Central memory CD8-positive, alpha-beta T cell (primary cell): Measurements from ENCODE around the gene AKT3.
"Not testable (repeated sequence)": the region's sequence is repeated elsewhere in the genome, so short reads cannot be mapped to it uniquely, and the experiment has no call there.

Experiments
- ATAC-seq: fragments of 150-1000 bp; cut with Tn5 transposase; replicated peaks from 2 replicates; pipeline ENCODE4 v1.10.0; 2022; ENCODE audit warnings: mild to moderate bottlenecking, moderate FRiP score, moderate number of reproducible peaks; ENCODE audit not compliant: poor library complexity, severe bottlenecking; ENCODE audit errors: extremely low read depth
- DNase-seq, 2 donors: peaks; one replicate each; pipeline ENCODE4 v3.0.0; 2021; ENCODE audit warnings: low spot score in 2 of 2
- H3K27ac Mint-ChIP-seq: one replicate; pipeline ENCODE4 v1.8.0; 2022; ENCODE audit warnings: low read depth, mild to moderate bottlenecking, moderate library complexity, mixed read lengths
- H3K27me3 Mint-ChIP-seq: one replicate; pipeline ENCODE4 v1.8.0; 2022; ENCODE audit warnings: mixed read lengths
- H3K36me3 Mint-ChIP-seq: one replicate; pipeline ENCODE4 v1.8.0; 2022; ENCODE audit warnings: mild to moderate bottlenecking, moderate library complexity, mixed read lengths; ENCODE audit not compliant: insufficient read depth
- H3K4me1 Mint-ChIP-seq: one replicate; pipeline ENCODE4 v1.8.0; 2022; ENCODE audit warnings: mixed read lengths
- H3K4me3 Mint-ChIP-seq: one replicate; pipeline ENCODE4 v1.8.0; 2022; ENCODE audit warnings: mild to moderate bottlenecking, moderate library complexity, mixed read lengths
- H3K9me3 Mint-ChIP-seq: one replicate; pipeline ENCODE4 v1.8.0; 2022; ENCODE audit warnings: mixed read lengths

AKT3 gene

DNA sequence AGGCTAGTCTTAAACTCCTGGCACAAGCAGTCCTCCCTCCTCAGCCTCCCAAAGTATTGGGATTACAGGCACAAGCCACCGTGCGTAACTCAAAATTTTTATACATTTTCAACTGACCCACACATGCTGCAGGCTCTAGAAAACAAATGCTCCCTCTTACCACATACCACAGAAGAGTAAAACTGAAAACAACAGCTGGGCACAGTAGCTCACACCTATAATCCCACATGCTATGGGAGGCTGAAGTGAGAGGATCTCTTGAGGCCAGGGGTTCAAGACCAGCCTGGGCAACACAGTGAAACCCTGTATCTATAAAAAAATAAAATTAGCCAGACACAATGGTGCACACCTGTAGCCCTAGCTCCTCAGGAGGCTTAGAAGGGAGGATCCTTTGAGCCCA, 56.7 kb downstream of the AKT3 start:
- Mint-ChIP-seq H3K36me3 (peaks cover 5% of the 10 kb centered on the region), H3K27me3 (no peaks in the 10 kb centered on the region), H3K9me3 (no peaks in the 10 kb centered on the region), H3K27ac (no peak overlapping the region), H3K4me3 (no peak overlapping the region), H3K4me1 (peaks cover 56% of the 10 kb centered on the region)
- no peak for DNase-seq
- no peak for ATAC-seq

DNA sequence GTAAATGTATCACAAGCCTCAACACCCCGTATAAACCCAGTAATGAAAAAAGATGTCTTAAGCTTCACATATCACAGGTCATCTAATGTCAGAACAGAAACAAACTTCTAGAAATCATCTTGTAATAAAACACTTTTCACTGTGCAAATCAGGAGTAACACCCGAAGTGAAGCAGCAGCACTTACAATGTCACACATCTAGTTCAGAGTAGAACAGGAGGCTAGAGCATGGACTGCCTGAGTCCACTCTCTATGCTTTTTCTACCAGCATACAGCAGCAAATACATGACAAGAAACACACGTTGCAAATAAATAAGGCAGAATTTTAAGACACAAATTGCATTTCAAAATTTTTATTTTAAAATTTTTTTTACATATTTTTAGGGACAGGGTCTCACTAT, 57.2 kb downstream of the AKT3 start:
- ATAC-seq (no peak), DNase-seq (no peak)
- Mint-ChIP-seq H3K36me3 (peaks cover 4% of the 10 kb centered on the region), H3K4me3 (no peak overlapping the region), H3K9me3 (no peaks in the 10 kb centered on the region), H3K27ac (no peak overlapping the region), H3K27me3 (no peaks in the 10 kb centered on the region), H3K4me1 (peaks cover 57% of the 10 kb centered on the region)

DNA sequence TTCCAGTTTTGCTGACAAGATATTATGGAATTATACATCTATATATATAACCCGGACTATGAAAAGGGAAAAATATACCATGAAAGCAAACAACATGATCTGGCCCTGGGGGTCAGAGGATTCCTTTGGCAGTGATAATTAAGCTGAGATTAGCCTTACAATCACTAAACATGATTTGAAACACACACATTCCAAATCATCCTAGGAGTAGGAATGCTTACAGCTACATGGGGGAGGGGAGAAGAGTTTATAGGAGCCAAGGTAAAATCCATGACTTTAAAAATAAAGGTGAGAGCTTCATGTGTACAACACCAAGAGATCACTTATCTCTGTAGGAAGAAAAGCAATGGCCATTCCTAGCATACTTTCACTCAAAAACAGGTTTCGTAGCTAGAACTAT, 57.6 kb downstream of the AKT3 start:
- Mint-ChIP-seq H3K36me3 (peaks cover 5% of the 10 kb centered on the region), H3K27ac (no peak overlapping the region), H3K4me3 (no peak overlapping the region), H3K4me1 (peaks cover 61% of the 10 kb centered on the region), H3K27me3 (no peaks in the 10 kb centered on the region), H3K9me3 (no peaks in the 10 kb centered on the region)
- no peak for DNase-seq
- no peak for ATAC-seq

DNA sequence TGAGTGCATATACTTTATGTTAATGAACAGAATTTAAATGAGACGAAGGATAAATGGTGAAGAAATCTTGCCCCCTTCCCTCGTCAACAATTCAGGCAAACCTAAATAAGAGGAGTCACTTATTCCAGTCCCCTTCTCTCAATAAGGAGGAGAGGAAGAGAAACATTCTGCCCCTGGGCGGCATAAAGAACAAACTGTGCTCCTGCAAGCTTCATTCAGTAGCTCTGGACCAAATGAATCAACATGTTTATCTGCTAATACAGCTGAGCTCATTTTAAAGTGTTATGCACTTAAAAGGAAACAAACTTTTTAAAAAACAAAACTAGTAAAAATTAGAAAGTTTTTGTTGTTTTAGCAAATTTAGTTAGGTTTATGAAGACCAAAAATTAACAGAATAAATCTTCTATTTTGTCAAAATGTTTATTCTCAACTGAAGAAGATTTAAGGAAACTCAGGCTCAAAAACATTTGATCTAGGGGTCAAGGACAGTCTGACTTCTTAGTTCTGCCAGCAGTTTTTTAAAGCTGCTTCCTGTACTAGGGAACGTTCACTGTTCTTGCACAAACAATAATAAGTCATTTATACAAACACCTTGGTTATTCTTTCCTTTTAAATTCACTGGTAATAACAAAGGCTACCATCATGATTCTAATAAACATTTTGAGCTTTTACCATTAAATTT, 58.3 kb downstream of the AKT3 start:
- no peaks in the 10 kb centered on the region for H3K9me3 Mint-ChIP-seq
- no peak overlapping the region for H3K27ac Mint-ChIP-seq
- H3K27me3 Mint-ChIP-seq, result no peaks in the 10 kb centered on the region
- H3K4me3 Mint-ChIP-seq, result no peak overlapping the region
- H3K36me3 Mint-ChIP-seq, result peaks cover 5% of the 10 kb centered on the region
- DNase-seq (no peak), ATAC-seq (no peak)
- peaks cover 62% of the 10 kb centered on the region for H3K4me1 Mint-ChIP-seq

DNA sequence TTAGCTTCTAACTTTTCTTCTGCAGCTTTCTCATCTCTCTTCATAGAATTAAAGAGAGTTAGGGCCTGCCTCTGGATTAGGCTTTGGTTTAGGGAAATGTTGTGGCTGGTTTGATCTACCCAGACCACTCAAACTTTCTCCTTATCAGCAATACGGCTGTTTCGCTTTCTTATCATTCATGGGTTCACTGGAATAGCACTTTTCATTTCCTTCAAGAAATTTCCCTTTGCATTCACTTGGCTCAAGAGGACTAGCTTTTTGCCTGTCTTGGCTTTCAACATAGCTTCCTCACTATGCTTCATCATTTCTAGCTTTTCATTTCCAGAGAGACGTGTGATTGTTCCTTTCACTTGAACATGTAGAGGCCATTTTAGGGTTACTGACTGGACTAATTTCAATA, 59.6 kb downstream of the AKT3 start:
- no peaks in the 10 kb centered on the region for H3K27me3 Mint-ChIP-seq

DNA sequence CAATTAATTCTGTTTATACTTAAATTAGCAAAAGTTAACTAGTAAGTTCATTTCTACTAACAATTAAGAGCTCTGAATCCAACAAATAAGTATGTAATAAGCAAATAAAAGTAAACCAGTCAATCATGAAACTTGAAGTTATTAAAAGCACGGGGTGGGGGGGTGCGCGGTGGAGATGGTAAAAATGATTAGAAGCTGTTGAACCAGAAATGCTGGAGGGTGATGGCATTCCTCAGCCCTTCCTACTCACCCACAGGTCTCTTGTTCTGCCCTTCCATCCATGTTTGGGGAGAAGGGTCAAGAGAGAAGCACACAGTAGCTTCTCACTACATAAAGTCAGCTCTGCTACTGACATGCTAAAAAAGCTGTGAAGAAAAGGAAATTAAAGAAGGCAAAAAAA, 63.5 kb downstream of the AKT3 start:
- H3K36me3 Mint-ChIP-seq, result peaks cover 6% of the 10 kb centered on the region
- DNase-seq, result no peak

More for the DNA sequence above, 59.6 kb downstream of the AKT3 start:
- Mint-ChIP-seq H3K27ac (no peak overlapping the region), H3K4me1 (peaks cover 54% of the 10 kb centered on the region), H3K36me3 (peaks cover 2% of the 10 kb centered on the region), H3K9me3 (no peaks in the 10 kb centered on the region), H3K4me3 (no peak overlapping the region)
- no peak for ATAC-seq
- no peak for DNase-seq

DNA sequence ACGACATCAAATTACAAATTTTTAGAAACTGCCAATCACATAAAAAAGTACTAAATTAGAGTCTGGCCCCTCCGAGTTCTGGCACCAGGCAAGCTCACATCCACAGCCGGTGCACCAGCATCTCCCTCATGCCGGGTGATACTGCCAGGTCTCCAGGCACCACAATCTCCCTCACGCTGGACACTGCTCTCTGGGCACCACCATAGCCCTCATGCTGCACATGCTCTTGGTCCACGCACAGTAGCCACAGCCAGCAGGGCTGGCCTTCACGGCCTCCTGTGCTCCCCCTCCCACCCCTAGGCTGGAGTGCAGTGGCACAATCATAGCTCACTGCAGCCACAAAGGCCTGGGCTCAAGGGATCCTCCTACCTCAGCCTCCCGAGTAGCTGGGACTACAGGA, 65.5 kb downstream of the AKT3 start:
- peaks cover 6% of the 10 kb centered on the region for H3K36me3 Mint-ChIP-seq
- H3K27me3 Mint-ChIP-seq, result no peaks in the 10 kb centered on the region
- DNase-seq (no peak), ATAC-seq (no peak)
- H3K9me3 Mint-ChIP-seq, result no peaks in the 10 kb centered on the region
- no peak overlapping the region for H3K4me3 Mint-ChIP-seq
- H3K27ac Mint-ChIP-seq, result no peak overlapping the region
- H3K4me1 Mint-ChIP-seq, result peaks cover 42% of the 10 kb centered on the region

More for the DNA sequence above, 63.5 kb downstream of the AKT3 start:
- Mint-ChIP-seq H3K9me3 (no peaks in the 10 kb centered on the region), H3K4me3 (no peak overlapping the region), H3K27me3 (no peaks in the 10 kb centered on the region), H3K27ac (no peak overlapping the region), H3K4me1 (peaks cover 49% of the 10 kb centered on the region)
- no peak for ATAC-seq

DNA sequence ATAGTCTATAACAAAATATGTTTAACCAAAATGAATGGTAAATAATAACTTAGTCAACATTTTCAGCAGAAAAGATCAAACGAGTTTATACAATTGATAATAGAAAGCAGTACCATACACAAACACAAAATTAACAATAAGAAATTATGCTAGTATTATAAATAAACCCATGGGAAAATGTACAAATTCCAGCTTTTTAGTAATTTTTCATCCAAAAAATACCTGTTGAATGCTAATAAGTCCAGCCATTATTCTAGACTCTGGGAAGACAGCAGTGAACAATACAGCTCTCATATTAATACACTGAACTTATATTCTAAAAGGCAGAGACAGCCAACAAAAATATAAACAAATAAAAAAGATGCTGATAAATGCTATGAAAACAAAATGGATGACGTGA, 66.3 kb downstream of the AKT3 start:
- Mint-ChIP-seq H3K4me3 (no peak overlapping the region), H3K9me3 (no peaks in the 10 kb centered on the region), H3K27me3 (no peaks in the 10 kb centered on the region), H3K27ac (peak overlapping the region; percentile 10), H3K36me3 (peaks cover 6% of the 10 kb centered on the region), H3K4me1 (peaks cover 42% of the 10 kb centered on the region)
- no peak for DNase-seq
- ATAC-seq, result no peak

DNA sequence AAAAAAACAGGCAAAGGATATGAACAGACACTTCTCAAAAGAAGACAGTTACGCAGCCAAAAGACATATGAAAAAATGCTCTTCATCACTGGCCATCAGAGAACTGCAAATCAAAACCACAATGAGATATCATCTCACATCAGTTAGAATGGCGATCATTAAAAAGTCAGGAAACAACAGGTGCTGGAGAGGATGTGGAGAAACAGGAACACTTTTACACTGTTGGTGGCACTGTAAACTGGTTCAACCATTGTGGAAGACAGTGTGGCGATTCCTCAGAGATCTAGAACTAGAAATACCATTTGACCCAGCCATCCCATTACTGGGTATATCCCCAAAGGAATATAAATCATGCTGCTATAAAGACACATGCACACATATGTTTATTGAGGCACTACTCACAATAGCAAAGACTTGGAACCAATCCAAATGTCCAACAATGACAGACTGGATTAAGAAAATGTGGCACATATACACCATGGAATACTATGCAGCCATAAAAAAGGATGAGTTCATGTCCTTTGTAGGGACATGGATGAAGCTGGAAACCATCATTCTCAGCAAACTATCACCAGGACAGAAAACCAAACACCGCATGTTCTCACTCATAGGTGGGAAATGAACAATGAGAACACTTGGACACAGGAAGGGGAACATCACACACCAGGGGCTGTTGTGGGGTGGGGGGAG, 77.5 kb downstream of the AKT3 start:
- DNase-seq, H3K36me3 Mint-ChIP-seq, H3K27ac Mint-ChIP-seq, ATAC-seq, H3K27me3 Mint-ChIP-seq, H3K9me3 Mint-ChIP-seq, H3K4me3 Mint-ChIP-seq: not testable (repeated sequence)
- peaks cover 22% of the 10 kb centered on the region for H3K4me1 Mint-ChIP-seq

DNA sequence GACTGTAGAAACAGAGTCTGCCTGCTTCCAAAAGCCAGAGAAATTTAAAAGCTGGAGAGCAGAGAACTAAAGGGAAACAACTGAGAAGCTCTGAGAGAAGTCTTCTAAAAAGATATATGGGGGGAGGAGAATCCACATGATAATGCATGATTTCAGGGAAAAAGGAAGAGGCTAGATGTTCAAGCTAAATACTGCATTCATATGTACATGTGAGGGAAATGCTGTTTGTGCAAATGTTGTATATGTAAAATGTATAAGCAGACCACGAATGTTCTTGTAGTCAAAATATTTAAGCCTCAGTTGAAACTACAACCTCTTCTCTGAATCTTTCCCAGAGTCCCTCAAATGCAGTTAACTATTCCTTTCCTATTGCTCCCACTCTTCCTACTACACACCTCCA, 79.2 kb downstream of the AKT3 start:
- no peaks in the 10 kb centered on the region for H3K9me3 Mint-ChIP-seq
- H3K4me3 Mint-ChIP-seq, result no peak overlapping the region
- ATAC-seq, result no peak
- no peaks in the 10 kb centered on the region for H3K27me3 Mint-ChIP-seq
- peaks cover 30% of the 10 kb centered on the region for H3K4me1 Mint-ChIP-seq
- no peak for DNase-seq
- peak overlapping the region; percentile 0 for H3K27ac Mint-ChIP-seq
- peaks cover 2% of the 10 kb centered on the region for H3K36me3 Mint-ChIP-seq

DNA sequence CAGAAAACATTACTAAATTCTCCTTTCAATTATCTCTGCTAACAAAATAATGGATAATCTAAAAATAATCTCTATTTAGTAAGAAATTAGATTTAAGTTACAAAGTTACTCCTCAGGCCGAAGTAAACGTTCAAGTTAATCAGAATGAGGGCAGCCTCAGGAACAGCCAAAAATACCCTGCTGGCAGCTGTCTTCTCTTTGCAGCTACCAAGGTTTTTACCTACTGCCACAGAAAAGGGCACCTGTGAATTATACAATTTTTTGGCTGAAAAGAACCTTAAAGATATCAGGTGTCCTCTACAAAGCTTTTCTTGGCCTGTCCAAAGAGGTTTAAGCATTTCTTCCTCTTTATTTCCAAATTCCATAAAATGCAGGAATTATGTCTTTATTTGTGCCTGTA, 84.4 kb downstream of the AKT3 start:
- peak overlapping the region; percentile 21 for H3K27ac Mint-ChIP-seq
- DNase-seq (no peak), ATAC-seq (no peak)
- H3K4me1 Mint-ChIP-seq, result peaks cover 29% of the 10 kb centered on the region
- H3K27me3 Mint-ChIP-seq, result no peaks in the 10 kb centered on the region
- H3K9me3 Mint-ChIP-seq, result no peaks in the 10 kb centered on the region
- peaks cover 2% of the 10 kb centered on the region for H3K36me3 Mint-ChIP-seq
- no peak overlapping the region for H3K4me3 Mint-ChIP-seq

DNA sequence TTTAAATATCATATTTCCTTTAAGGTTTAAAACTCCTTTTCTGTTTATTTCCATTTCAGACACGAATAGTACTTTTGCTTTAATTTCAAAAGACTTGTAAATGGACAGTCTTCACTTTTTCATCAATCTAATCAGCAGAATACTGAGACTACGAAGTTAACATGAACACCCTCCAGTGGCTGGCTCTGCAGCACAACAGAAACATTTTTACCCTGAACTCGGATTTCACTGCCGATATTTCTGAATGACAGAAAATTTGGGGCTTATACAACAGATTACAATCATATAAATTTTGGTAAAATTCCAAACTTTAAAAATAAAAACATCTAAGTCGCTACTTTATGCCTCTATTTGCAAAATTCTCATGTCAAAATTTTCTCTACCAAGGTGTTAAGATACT, 86.2 kb downstream of the AKT3 start:
- H3K9me3 Mint-ChIP-seq, result no peaks in the 10 kb centered on the region
- no peak overlapping the region for H3K4me3 Mint-ChIP-seq
- DNase-seq (no peak), ATAC-seq (no peak)
- H3K27ac Mint-ChIP-seq, result no peak overlapping the region
- peaks cover 31% of the 10 kb centered on the region for H3K4me1 Mint-ChIP-seq
- H3K27me3 Mint-ChIP-seq, result no peaks in the 10 kb centered on the region
- no peaks in the 10 kb centered on the region for H3K36me3 Mint-ChIP-seq

DNA sequence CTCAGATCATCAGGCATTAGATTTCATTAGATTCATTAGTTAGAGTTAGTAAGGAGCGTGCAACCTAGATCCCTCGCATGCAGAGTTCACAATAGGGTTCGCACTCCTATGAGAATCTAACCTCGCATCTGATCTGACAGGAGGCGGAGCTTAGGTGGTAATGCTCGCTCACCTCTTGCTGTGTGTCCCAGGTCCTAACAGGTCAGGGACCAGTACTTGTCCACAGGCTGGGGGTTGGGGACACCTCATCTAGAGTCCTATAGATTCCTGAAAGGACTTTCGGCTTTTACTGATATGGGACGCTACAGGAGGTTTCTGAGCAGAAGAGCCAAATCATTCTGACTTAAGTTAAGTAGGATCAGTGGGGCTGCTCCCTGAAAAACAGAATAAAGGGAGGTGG, 91.4 kb downstream of the AKT3 start:
- no peak overlapping the region for H3K27ac Mint-ChIP-seq
- DNase-seq (no peak), ATAC-seq (no peak)
- peaks cover 41% of the 10 kb centered on the region for H3K4me1 Mint-ChIP-seq
- H3K4me3 Mint-ChIP-seq, result no peak overlapping the region
- no peaks in the 10 kb centered on the region for H3K9me3 Mint-ChIP-seq
- H3K36me3 Mint-ChIP-seq, result peaks cover 2% of the 10 kb centered on the region
- H3K27me3 Mint-ChIP-seq, result no peaks in the 10 kb centered on the region
